Measurements from ENCODE around the gene MEMO1. TPM values are rescaled to one million over a fixed set of nuclear protein-coding genes. Genes with fewer than 3 reads are reported as not detected.
"Not testable (repeated sequence)": the region's sequence is repeated elsewhere in the genome, so short reads cannot be mapped to it uniquely, and the experiment has no call there.

The MEMO1 gene
- total RNA-seq (10 to 100 TPM; 33.0 to 39.7 (median 37.0) TPM), polyA plus RNA-seq (37.0 TPM)
- long read RNA-seq, donor 1, full-length matches to known transcripts, result 35 of 49 reads
- long read RNA-seq, donor 1, partial matches to known transcripts, result 5 of 49 reads
- long read RNA-seq, donor 1, other reads (novel, unspliced or antisense), result 9 of 49 reads
- long read RNA-seq, donor 2, full-length matches to known transcripts, result 11 of 14 reads
- long read RNA-seq, donor 2, partial matches to known transcripts, result 2 of 14 reads
- long read RNA-seq, donor 2, other reads (novel, unspliced or antisense), result 1 of 14 reads
- long read RNA-seq, donor 3, full-length matches to known transcripts, result 36 of 48 reads
- long read RNA-seq, donor 3, partial matches to known transcripts, result 4 of 48 reads
- long read RNA-seq, donor 3, other reads (novel, unspliced or antisense), result 8 of 48 reads
- long read RNA-seq, donor 4, full-length matches to known transcripts, result 20 of 22 reads
- long read RNA-seq, donor 4, partial matches to known transcripts, result 0 of 22 reads
- long read RNA-seq, donor 4, other reads (novel, unspliced or antisense), result 2 of 22 reads

DNA sequence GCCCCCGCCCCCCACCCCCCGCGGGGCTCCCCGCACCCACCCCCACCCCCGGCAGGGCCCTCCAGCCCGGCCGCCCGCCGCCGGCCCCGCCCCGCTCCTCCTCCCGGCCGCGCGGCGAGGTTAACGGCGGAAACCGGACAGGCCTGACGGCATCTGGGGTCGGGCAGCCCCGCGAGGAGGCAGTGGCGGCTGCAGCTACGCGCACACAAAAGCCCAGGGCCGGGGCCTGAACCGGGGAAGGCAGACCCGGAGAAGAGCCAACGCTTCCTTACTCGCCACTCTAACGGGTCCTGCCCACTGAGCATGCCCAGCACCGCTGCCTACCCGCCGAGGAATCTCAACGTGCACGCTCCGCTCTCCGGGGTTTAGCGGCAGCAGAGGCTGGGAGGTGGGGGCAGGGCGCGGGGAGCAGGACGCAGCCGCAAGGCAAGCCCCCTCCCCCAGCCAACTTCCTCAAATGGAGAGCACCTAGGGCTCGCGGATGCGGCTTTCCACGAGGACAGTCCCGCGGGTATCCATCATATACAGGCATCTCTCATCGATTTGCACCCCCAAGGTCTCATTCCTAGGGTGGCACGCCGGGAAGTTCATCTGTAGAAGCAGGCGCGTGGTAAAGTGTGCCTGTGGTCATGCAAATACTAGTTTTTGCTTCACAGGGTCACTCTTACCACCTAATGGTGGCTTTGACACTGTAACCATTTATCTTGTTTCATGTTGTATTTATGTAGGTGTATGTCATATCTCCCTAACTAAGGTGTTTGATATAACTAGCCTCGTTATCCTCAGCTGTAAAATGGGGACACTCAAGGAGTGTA lies at the start of gene MEMO1:
TSS of gene MEMO1 (minus strand) at position 339 of the 815 bp plus-strand sequence. CDS start 761 bp downstream, outside the sequence.
- Histone ChIP-seq H3K27me3 (ENCODE audit: control insufficient read depth, insufficient read depth) (no peaks in the 10 kb centered on the region), H3K4me1 (ENCODE audit: control insufficient read depth, insufficient read depth, low read length) (no peaks in the 10 kb centered on the region), H3K4me3 (ENCODE audit: low read length) (peak within 1 kb of the TSS; percentile 62), H3K9me3 (ENCODE audit: control insufficient read depth, low read length) (no peaks in the 10 kb centered on the region), H3K27ac (ENCODE audit: low read length) (peak within 1 kb of the TSS; percentile 98)
- under 1% methylated on average over 57 of the region's 57 CpGs for WGBS
- intact Hi-C loops (cut with DNase I), result loop anchor here in 1 of 4 donors (5.0 kb wide), 1 partner anchor 51 kb away; the partner anchor contains the start of gene SPAST
- ATAC-seq (peak; percentile 93), DNase-seq (peak; percentile 94 to 98 (median 97))

DNA sequence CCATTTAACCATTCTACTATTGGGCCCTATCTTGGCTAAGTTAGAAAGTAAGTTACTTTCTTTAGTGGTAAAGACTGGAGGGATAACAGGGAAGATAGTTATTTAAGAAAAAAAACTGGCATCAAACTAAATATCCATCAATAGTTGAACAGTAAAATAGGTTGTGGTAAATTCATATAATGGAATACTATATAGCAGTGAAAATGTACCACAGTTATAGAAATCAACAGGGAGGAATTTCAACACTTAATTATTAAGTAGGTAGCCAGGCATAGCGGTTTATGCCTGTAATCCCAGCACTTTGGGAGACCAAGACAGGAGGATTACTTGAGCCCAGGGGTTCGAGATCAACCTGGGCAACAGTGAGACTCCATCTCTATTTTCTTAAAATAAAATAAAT lies 49.5 kb upstream of the MEMO1 start:
- DNase-seq (no peak), ATAC-seq (no peak)
- H3K27me3 ChIP-seq (ENCODE audit: control insufficient read depth, insufficient read depth), result no peaks in the 10 kb centered on the region
- no peaks in the 10 kb centered on the region for H3K9me3 ChIP-seq (ENCODE audit: control insufficient read depth, low read length)
- peaks cover 2% of the 10 kb centered on the region for H3K4me1 ChIP-seq (ENCODE audit: control insufficient read depth, insufficient read depth, low read length)
- no peak overlapping the region for H3K27ac ChIP-seq (ENCODE audit: low read length)
- intact Hi-C loops (cut with DNase I), result loop anchor here in 1 of 4 donors (5.0 kb wide), 1 partner anchor 48 kb away; the partner anchor contains the start of gene MEMO1
- WGBS, result 93% methylated on average over 2 of the region's 2 CpGs
- no peak overlapping the region for H3K4me3 ChIP-seq (ENCODE audit: low read length)

- WGBS, result 96% methylated on average over 2 of the region's 2 CpGs
- Histone ChIP-seq H3K4me3 (ENCODE audit: low read length) (no peak overlapping the region), H3K4me1 (ENCODE audit: control insufficient read depth, insufficient read depth, low read length) (no peaks in the 10 kb centered on the region), H3K9me3 (ENCODE audit: control insufficient read depth, low read length) (no peaks in the 10 kb centered on the region), H3K27ac (ENCODE audit: low read length) (no peak overlapping the region), H3K27me3 (ENCODE audit: control insufficient read depth, insufficient read depth) (no peaks in the 10 kb centered on the region)
- ATAC-seq, result no peak
- intact Hi-C loops (cut with DNase I), result no loop called here
- DNase-seq, result no peak
These were observed 47.3 kb upstream of the MEMO1 start for GRCh38 chr2:32058130-32058529.

DNA sequence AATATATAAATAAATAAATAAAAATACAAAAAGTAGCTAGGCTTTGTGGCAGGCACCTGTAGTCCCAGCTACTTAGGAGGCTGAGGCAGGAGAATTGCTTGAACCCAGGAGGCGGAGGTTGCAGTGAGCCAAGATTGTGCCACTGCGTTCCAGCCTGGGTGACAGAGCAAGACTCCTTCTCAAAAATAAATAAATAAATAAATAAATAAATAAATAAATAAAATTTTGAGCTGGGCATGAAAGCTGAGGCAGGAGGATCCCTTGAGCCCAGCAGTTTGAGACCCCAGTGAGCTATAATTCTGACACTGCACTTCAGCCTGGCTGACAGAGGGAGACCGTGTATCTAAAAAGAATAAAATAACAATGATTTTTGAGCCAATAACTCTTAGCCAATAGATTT lies 43.8 kb upstream of the MEMO1 start:
- H3K9me3 ChIP-seq (ENCODE audit: control insufficient read depth, low read length); DNase-seq; H3K4me3 ChIP-seq (ENCODE audit: low read length); H3K27me3 ChIP-seq (ENCODE audit: control insufficient read depth, insufficient read depth); H3K4me1 ChIP-seq (ENCODE audit: control insufficient read depth, insufficient read depth, low read length); ATAC-seq; H3K27ac ChIP-seq (ENCODE audit: low read length); intact Hi-C loops (cut with DNase I): not testable (repeated sequence)
- 80% methylated on average over 3 of the region's 3 CpGs for WGBS

DNA sequence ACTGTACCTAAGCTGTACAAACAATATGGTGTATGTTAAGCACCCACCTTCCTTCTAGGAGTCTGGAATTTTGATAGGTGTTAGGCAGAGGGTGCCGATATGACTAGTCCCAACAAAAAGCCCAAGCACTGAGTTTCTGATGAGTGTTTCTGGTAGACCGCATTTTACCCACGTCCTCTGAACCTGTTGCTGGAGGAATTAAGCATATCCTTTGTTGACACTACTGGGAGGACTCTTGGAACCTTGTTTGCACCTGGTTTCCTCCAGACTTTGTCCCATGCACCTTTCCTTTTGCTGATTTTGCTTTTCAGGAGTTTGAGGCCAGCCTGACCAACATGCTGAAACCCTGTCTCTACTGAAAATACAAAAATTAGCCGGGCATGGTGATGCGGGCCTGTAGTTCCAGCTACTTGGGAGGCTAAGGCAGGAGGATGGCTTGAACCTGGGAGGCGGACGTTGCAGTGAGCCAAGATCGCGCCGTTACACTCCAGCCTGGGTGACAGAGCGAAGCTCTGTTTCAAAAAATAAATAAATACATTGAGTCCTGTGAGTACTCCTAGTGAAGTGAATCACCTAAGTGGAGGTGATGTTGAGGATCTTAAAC lies 41.1 kb upstream of the MEMO1 start:
- Histone ChIP-seq H3K4me1 (ENCODE audit: control insufficient read depth, insufficient read depth, low read length) (no peaks in the 10 kb centered on the region), H3K27ac (ENCODE audit: low read length) (no peak overlapping the region), H3K9me3 (ENCODE audit: control insufficient read depth, low read length) (no peaks in the 10 kb centered on the region), H3K4me3 (ENCODE audit: low read length) (no peak overlapping the region), H3K27me3 (ENCODE audit: control insufficient read depth, insufficient read depth) (no peaks in the 10 kb centered on the region)
- no peak for DNase-seq
- intact Hi-C loops (cut with DNase I), result no loop called here
- WGBS, result 94% methylated on average over 11 of the region's 11 CpGs
- ATAC-seq, result no peak

- Histone ChIP-seq H3K27ac (ENCODE audit: low read length) (no peak overlapping the region), H3K4me3 (ENCODE audit: low read length) (no peak overlapping the region), H3K27me3 (ENCODE audit: control insufficient read depth, insufficient read depth) (no peaks in the 10 kb centered on the region), H3K4me1 (ENCODE audit: control insufficient read depth, insufficient read depth, low read length) (no peaks in the 10 kb centered on the region), H3K9me3 (ENCODE audit: control insufficient read depth, low read length) (no peaks in the 10 kb centered on the region)
- intact Hi-C loops (cut with DNase I), result no loop called here
- DNase-seq, result no peak
- 79% methylated on average over 7 of the region's 7 CpGs for WGBS
- no peak for ATAC-seq
These were observed 32.8 kb upstream of the MEMO1 start for GRCh38 chr2:32043561-32043960.

GRCh38 chr2:32039447-32040219 lies 28.8 kb upstream of the MEMO1 start, which contains the start of gene DPY30:
Gene DPY30, minus strand, starts transcription at chr2:32039805. Its CDS starts 349 bp downstream, at chr2:32039456.
- Histone ChIP-seq H3K4me1 (ENCODE audit: control insufficient read depth, insufficient read depth, low read length) (no peaks in the 10 kb centered on the region), H3K27ac (ENCODE audit: low read length) (peak within 1 kb of the TSS; percentile 94), H3K27me3 (ENCODE audit: control insufficient read depth, insufficient read depth) (no peaks in the 10 kb centered on the region), H3K9me3 (ENCODE audit: control insufficient read depth, low read length) (no peaks in the 10 kb centered on the region), H3K4me3 (ENCODE audit: low read length) (peak within 1 kb of the TSS; percentile 96)
- intact Hi-C loops (cut with DNase I), result no loop called here
- under 1% methylated on average over 43 of the region's 43 CpGs for WGBS
- DNase-seq (peak; percentile 94 to 97 (median 97)), ATAC-seq (peak; percentile 98 to 99)

GRCh38 chr2:32034198-32034887 lies 23.5 kb upstream of the MEMO1 start:
- 92% methylated on average over 8 of the region's 8 CpGs for WGBS
- H3K9me3 ChIP-seq (ENCODE audit: control insufficient read depth, low read length); H3K4me1 ChIP-seq (ENCODE audit: control insufficient read depth, insufficient read depth, low read length); intact Hi-C loops (cut with DNase I); ATAC-seq; H3K4me3 ChIP-seq (ENCODE audit: low read length); H3K27ac ChIP-seq (ENCODE audit: low read length); H3K27me3 ChIP-seq (ENCODE audit: control insufficient read depth, insufficient read depth); DNase-seq: not testable (repeated sequence)

- intact Hi-C loops (cut with DNase I), result not testable (repeated sequence)
- whole genome bisulfite sequencing, result 97% methylated on average over 9 of the region's 9 CpGs
These were observed 8.1 kb upstream of the MEMO1 start for GRCh38 chr2:32018789-32019482.

More at GRCh38 chr2:32018789-32019482, 8.1 kb upstream of the MEMO1 start:
- not testable (repeated sequence) for H3K4me3 ChIP-seq (ENCODE audit: low read length); H3K9me3 ChIP-seq (ENCODE audit: control insufficient read depth, low read length); H3K27me3 ChIP-seq (ENCODE audit: control insufficient read depth, insufficient read depth); H3K27ac ChIP-seq (ENCODE audit: low read length); DNase-seq; ATAC-seq; H3K4me1 ChIP-seq (ENCODE audit: control insufficient read depth, insufficient read depth, low read length)

Data from right cardiac atrium (tissue), 5 donors.